Fibroblast of the aortic adventitia (primary cell): ENCODE data around the gene SKIC2. TPM values are rescaled to one million over a fixed set of nuclear protein-coding genes. Genes with fewer than 3 reads are reported as not detected.
A peak's percentile ranks its signal among the peaks of the same experiment; 100 is the strongest.

Source experiments
- DNase-seq: peaks from one replicate; pipeline ENCODE4 v3.0.0-alpha.2; 2010; ENCODE audit warnings: low read depth
- H3K4me3 ChIP-seq: 2 replicates; pipeline ENCODE4 v1.5.1; 2011; ENCODE audit warnings: low read depth, mild to moderate bottlenecking, control low read depth, low read length, moderate library complexity
- total RNA-seq: library from RNA; depleted of rRNA; stranded (reverse); fragments of >200 nt; gene quantifications from 2 replicates; pipeline ENCODE4 v1.2.3, GENCODE V29; 2012; ENCODE audit warnings: low replicate concordance
- TF ChIP-seq, protein P1 (sequence below): IDR thresholded peaks from 2 replicates; pipeline ENCODE4 v1.5.1; 2011; ENCODE audit warnings: mild to moderate bottlenecking, low read length, control low read depth, inconsistent platforms; ENCODE audit not compliant: insufficient read depth

Gene SKIC2
- total RNA-seq, 1 donor = 42.8 TPM

DNA sequence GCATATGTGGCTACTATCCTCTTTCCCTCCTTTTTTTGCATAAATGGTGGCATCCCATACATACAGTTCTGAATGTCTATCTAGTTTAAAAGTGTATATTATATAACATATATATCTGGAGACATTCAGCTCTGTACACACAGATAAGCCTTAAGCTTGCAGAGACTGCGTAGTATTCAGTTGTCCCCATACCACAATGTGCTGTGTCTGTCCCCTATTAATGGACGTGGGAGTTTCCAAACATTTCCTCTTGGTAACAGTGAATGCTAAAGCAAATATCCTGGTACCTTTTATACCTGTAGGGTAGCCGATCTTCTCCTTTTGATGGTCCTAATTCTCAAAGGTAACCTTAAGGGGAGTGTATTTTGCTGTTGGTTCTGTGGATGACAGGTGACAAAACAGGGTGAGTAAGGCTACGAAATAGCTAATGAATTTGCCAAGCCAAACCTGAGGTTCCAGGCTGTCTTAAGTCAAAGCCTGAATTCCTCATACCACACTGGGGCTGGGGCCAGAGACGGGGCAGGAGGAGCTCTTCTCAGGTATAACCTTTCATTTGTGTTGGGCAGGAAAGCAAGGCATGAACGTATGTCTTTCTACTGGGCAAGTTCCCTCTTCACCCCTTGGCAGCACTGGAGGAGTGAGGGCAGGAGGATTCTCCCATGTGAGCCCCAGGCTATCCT, 39.2 kb upstream of the SKIC2 start:
- H3K4me3 ChIP-seq = no peak overlapping the region
- no peak for DNase-seq
- TF ChIP-seq, protein P1, sequence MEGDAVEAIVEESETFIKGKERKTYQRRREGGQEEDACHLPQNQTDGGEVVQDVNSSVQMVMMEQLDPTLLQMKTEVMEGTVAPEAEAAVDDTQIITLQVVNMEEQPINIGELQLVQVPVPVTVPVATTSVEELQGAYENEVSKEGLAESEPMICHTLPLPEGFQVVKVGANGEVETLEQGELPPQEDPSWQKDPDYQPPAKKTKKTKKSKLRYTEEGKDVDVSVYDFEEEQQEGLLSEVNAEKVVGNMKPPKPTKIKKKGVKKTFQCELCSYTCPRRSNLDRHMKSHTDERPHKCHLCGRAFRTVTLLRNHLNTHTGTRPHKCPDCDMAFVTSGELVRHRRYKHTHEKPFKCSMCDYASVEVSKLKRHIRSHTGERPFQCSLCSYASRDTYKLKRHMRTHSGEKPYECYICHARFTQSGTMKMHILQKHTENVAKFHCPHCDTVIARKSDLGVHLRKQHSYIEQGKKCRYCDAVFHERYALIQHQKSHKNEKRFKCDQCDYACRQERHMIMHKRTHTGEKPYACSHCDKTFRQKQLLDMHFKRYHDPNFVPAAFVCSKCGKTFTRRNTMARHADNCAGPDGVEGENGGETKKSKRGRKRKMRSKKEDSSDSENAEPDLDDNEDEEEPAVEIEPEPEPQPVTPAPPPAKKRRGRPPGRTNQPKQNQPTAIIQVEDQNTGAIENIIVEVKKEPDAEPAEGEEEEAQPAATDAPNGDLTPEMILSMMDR = no peak

DNA sequence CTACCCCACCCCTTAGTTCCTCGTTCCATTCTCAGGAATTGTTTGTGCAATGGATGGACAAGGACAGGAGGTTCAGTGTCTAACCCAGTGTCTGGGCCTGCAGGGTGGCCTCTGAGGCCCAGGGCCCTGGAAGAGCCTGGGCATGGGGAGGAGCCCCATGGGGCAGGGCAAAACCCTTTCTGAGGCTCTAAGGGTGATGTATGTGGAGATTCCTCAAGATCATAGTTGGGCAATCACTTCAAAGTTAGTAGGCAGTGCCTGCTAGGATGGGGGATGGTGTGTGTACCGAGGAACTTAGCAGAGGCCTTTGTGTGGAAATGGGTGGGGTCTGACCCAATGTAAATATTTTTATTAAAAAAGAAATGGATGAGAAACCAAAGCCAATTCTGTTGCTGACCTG, 38.2 kb upstream of the SKIC2 start:
- TF ChIP-seq, protein P1 = no peak

DNA sequence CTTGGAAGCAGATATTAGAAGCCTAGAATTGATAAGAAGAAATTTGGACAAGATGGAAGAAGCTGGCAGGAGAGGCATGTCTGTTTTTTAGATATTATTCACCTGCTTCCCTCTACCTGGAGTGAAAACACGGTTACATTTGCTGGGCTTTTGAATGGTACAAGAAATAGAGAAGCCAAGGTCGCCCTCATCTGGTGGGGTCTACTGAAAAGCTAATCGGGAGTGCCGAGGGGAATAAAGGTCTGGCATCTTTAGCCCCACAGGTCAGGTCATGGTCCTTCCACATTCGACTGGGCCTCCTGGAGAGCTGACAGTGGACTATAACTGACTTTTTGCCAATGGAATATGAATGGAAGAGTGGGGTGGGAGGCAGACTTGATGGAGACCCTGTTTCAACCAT, 36.0 kb upstream of the SKIC2 start:
- DNase-seq = peak; percentile 29
- TF ChIP-seq, protein P1 = peak; percentile 19
- H3K4me3 ChIP-seq = no peak overlapping the region

More for the DNA sequence above, 38.2 kb upstream of the SKIC2 start:
- DNase-seq = peak; percentile 31
- no peak overlapping the region for H3K4me3 ChIP-seq

DNA sequence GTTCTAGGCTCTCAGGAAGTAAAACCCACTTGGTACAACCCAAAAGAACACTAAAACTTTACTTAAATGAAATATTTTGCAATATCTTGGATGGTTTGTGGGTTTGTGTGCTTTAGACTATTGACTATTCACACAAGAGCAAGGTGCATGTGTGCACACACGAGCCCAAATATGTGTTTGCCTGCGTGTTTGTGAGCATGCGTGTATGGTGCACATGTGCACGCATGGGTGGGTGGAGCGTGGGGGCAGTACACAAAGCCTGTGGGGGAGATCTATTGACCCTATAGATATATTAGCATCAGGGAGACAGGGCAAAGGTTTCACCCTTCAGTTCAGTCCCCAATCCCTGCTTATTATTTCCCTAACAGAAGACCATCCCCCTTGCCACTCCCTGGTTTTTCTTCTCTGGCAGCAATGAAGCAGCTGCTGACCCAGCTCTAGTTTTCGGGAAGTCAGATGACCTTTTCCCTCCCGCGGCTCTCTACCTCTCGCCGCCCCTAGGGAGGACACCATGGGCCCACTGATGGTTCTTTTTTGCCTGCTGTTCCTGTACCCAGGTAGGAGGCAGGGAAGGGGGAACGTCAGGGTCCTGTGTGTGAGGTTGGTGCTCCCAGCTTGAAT, 31.6 kb upstream of the SKIC2 start, which contains the start of gene C2:
C2 (plus strand) TSS at position 476 of the 621 bp plus-strand sequence; CDS start at position 512, 36 bp downstream.
- TF ChIP-seq, protein P1 = no peak
- no peak within 1 kb of the TSS for H3K4me3 ChIP-seq
- no peak for DNase-seq

DNA sequence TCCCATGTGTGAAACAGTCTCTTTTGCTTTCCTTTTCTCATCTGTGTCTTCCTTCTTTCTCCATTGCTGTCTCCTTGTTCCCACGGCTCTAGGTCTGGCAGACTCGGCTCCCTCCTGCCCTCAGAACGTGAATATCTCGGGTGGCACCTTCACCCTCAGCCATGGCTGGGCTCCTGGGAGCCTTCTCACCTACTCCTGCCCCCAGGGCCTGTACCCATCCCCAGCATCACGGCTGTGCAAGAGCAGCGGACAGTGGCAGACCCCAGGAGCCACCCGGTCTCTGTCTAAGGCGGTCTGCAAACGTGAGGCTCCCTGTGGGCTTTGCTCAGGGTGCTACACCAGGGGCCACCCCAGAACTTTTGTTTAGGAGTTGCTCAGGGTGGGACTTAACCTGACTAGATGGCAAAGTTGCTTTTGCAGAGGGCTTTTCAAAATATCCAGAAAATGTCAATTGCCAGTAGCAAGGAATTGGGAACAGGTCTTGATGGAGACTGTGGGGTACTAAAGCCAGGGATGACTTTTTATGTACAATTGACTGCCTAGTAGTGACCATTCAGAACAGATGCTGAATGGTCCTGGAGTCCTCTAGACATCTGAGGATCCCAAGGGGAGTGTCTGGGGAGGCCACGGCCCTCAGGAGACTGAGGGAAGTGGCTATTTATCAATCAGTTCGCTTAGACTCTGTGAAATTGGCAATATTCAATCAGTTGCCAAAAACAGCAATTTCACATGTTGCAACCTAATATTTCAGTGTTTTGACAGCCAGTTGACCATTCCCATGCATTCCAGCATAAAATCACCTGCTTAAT, 30.9 kb upstream of the SKIC2 start:
- H3K4me3 ChIP-seq = no peak overlapping the region
- TF ChIP-seq, protein P1 = no peak
- DNase-seq = no peak

DNA sequence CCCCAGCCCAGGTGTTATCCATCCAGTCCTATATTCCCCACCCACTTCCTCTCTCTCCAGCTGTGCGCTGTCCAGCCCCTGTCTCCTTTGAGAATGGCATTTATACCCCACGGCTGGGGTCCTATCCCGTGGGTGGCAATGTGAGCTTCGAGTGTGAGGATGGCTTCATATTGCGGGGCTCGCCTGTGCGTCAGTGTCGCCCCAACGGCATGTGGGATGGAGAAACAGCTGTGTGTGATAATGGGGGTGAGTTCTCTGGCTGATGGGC, 30.4 kb upstream of the SKIC2 start:
- DNase-seq = no peak
- H3K4me3 ChIP-seq = no peak overlapping the region
- TF ChIP-seq, protein P1 = no peak
